Caco-2 (cell line): ENCODE measurements around the gene KLHL29. TPM values are rescaled to one million over a fixed set of nuclear protein-coding genes. Genes with fewer than 3 reads are reported as not detected.

Experiments used
- BruUV-seq: library from RNA; stranded (reverse); fragments of 400-500 nt; replicated peaks from 2 replicates; lab custom pipeline; 2021; lab: Mats Ljungman, UMichigan
- CTCF ChIA-PET: fragments of 300-600 bp; sonication (Branson Sonifier 250); formaldehyde crosslinking; loops from one replicate; lab custom pipeline; 2022; ENCODE audit warnings: antibody characterized with exemption; lab: Charles Lee
- POLR2A ChIA-PET: fragments of 300-600 bp; sonication (Branson Sonifier 250); formaldehyde crosslinking; loops from one replicate; lab custom pipeline; 2022; ENCODE audit warnings: antibody characterized with exemption; lab: Charles Lee
- DNase-seq, 2 experiments: peaks; one replicate each; pipeline versions ENCODE4 v3.0.0 to v3.0.0-alpha.2; 2020 to 2022
- H3K27me3 ChIP-seq: replicated peaks from 2 replicates; pipeline ENCODE4 v1.6.0; 2011; ENCODE audit warnings: low read length; ENCODE audit not compliant: control insufficient read depth, insufficient read depth
- H3K36me3 ChIP-seq: 2 replicates; pipeline ENCODE4 v1.5.1; 2011; ENCODE audit warnings: low read length; ENCODE audit not compliant: control insufficient read depth, insufficient read depth
- H3K4me1 ChIP-seq: fragments of 250-450 bp; sonication (Bioruptor Pico); 2 replicates; pipeline ENCODE4 v1.5.1; 2020; ENCODE audit warnings: mild to moderate bottlenecking
- H3K4me3 ChIP-seq: 2 replicates; pipeline ENCODE4 v1.5.1; 2011; ENCODE audit warnings: low read depth, mild to moderate bottlenecking, control low read depth, low read length
- H3K9me3 ChIP-seq: fragments of 250-450 bp; sonication (Bioruptor Pico); 2 replicates; pipeline ENCODE4 v1.5.1; 2020; ENCODE audit warnings: mild to moderate bottlenecking, moderate library complexity
- H3K27ac Mint-ChIP-seq: one replicate; pipeline ENCODE4 v1.8.0; 2022; ENCODE audit warnings: mixed read lengths; ENCODE audit not compliant: unreplicated experiment
- H3K27me3 Mint-ChIP-seq: one replicate; pipeline ENCODE4 v1.8.0; 2022; ENCODE audit warnings: mixed read lengths; ENCODE audit not compliant: insufficient read depth, unreplicated experiment
- H3K36me3 Mint-ChIP-seq: one replicate; pipeline ENCODE4 v1.8.0; 2022; ENCODE audit warnings: mild to moderate bottlenecking, mixed read lengths; ENCODE audit not compliant: insufficient read depth, unreplicated experiment
- H3K4me1 Mint-ChIP-seq: one replicate; pipeline ENCODE4 v1.8.0; 2022; ENCODE audit warnings: low read depth, mixed read lengths; ENCODE audit not compliant: unreplicated experiment
- H3K4me3 Mint-ChIP-seq: one replicate; pipeline ENCODE4 v1.8.0; 2022; ENCODE audit warnings: mild to moderate bottlenecking, moderate library complexity, mixed read lengths; ENCODE audit not compliant: unreplicated experiment
- H3K9me3 Mint-ChIP-seq: one replicate; pipeline ENCODE4 v1.8.0; 2022; ENCODE audit warnings: mixed read lengths; ENCODE audit not compliant: unreplicated experiment
- CTCF ChIP-seq, 2 experiments: fragments of 200-600 bp in 1 of 2; IDR thresholded peaks; 1 replicate in 1 of 2; 2 replicates in 1 of 2; pipeline versions ENCODE4 v1.5.1 to v1.8.0; 2011 to 2022; ENCODE audit warnings: antibody characterized with exemption in 1 of 2, control low read depth in 1 of 2, inconsistent platforms in 1 of 2, low read depth in 1 of 2, low read length in 1 of 2, mild to moderate bottlenecking in 1 of 2, moderate library complexity in 1 of 2; ENCODE audit not compliant: insufficient read depth in 1 of 2, severe bottlenecking in 1 of 2, unreplicated experiment in 1 of 2
- intact Hi-C: fragments of 100-400 bp; cut with micrococcal nuclease; formaldehyde crosslinking; loops from one replicate; pipeline ENCODE4 v1.10.0; 2022; ENCODE audit not compliant: unreplicated experiment
- total RNA-seq: library from RNA; stranded (reverse); gene quantifications from 2 replicates; pipeline ENCODE4 v1.2.3, GENCODE V29; 2022

Gene KLHL29
- total RNA-seq, 1 experiment from 2014 or later, result 0.61 TPM

- DNase-seq, result no peak
- H3K4me3 Mint-ChIP-seq, result no peak overlapping the region
- Histone ChIP-seq H3K4me1 (no peaks in the 10 kb centered on the region), H3K27me3 (no peaks in the 10 kb centered on the region; the same call in 1 of the 2 replicates), H3K4me3 (no peak overlapping the region), H3K36me3 (no peaks in the 10 kb centered on the region), H3K9me3 (no peaks in the 10 kb centered on the region)
- no peak overlapping the region for H3K27ac Mint-ChIP-seq
- TF ChIP-seq CTCF (IDR thresholded peaks at IDR 0.05; ENCODE audit: insufficient read depth in 1 of 2, low read depth in 1 of 2, low read length in 1 of 2, severe bottlenecking in 1 of 2, unreplicated experiment in 1 of 2), result no peak
- no peaks in the 10 kb centered on the region for H3K36me3 Mint-ChIP-seq
- intact Hi-C loops, result no loop called here
- CTCF ChIA-PET, result no interaction called here
- H3K27me3 Mint-ChIP-seq, result peaks cover 42% of the 10 kb centered on the region
- no peaks in the 10 kb centered on the region for H3K4me1 Mint-ChIP-seq
- POLR2A ChIA-PET, result no interaction called here
- no TSS peak for BruUV-seq
- no peaks in the 10 kb centered on the region for H3K9me3 Mint-ChIP-seq
Measured at GRCh38 chr2:23393722-23394121, 8.7 kb downstream of the KLHL29 start.

- intact Hi-C loops, result no loop called here
- Mint-ChIP-seq H3K27me3 (peaks cover 36% of the 10 kb centered on the region), H3K4me3 (no peak overlapping the region), H3K27ac (no peak overlapping the region), H3K36me3 (no peaks in the 10 kb centered on the region), H3K9me3 (no peaks in the 10 kb centered on the region), H3K4me1 (no peaks in the 10 kb centered on the region)
- Histone ChIP-seq H3K4me1 (no peaks in the 10 kb centered on the region), H3K4me3 (no peak overlapping the region), H3K27me3 (no peaks in the 10 kb centered on the region; the same call in 1 of the 2 replicates), H3K36me3 (no peaks in the 10 kb centered on the region), H3K9me3 (no peaks in the 10 kb centered on the region)
- no peak for DNase-seq
- no TSS peak for BruUV-seq
- ChIA-PET CTCF (no interaction called here), POLR2A (no interaction called here)
- TF ChIP-seq CTCF (IDR thresholded peaks at IDR 0.05; ENCODE audit: insufficient read depth in 1 of 2, low read depth in 1 of 2, low read length in 1 of 2, severe bottlenecking in 1 of 2, unreplicated experiment in 1 of 2), result no peak
Measured at GRCh38 chr2:23394700-23395099, 9.7 kb downstream of the KLHL29 start.

- no TSS peak for BruUV-seq
- no peak for DNase-seq
- CTCF ChIA-PET, result no interaction called here
Measured at GRCh38 chr2:23397478-23397877, 12.5 kb downstream of the KLHL29 start.

More at GRCh38 chr2:23397478-23397877, 12.5 kb downstream of the KLHL29 start:
- Mint-ChIP-seq H3K4me1 (no peaks in the 10 kb centered on the region), H3K4me3 (no peak overlapping the region), H3K27me3 (peaks cover 24% of the 10 kb centered on the region), H3K36me3 (no peaks in the 10 kb centered on the region), H3K27ac (no peak overlapping the region), H3K9me3 (no peaks in the 10 kb centered on the region)
- no peaks in the 10 kb centered on the region for H3K36me3 ChIP-seq
- POLR2A ChIA-PET, result no interaction called here
- no peak for TF ChIP-seq CTCF (IDR thresholded peaks at IDR 0.05; ENCODE audit: insufficient read depth in 1 of 2, low read depth in 1 of 2, low read length in 1 of 2, severe bottlenecking in 1 of 2, unreplicated experiment in 1 of 2)
- no peak overlapping the region for H3K4me3 ChIP-seq
- intact Hi-C loops, result no loop called here
- no peaks in the 10 kb centered on the region for H3K9me3 ChIP-seq
- no peaks in the 10 kb centered on the region for H3K4me1 ChIP-seq
- no peaks in the 10 kb centered on the region; the same call in 1 of the 2 replicates for H3K27me3 ChIP-seq
